Karpas-422 (cell line): Measurements from ENCODE around the gene TAF11L2. TPM values are rescaled to one million over a fixed set of nuclear protein-coding genes. Genes with fewer than 3 reads are reported as not detected.
"Not testable (repeated sequence)": the region's sequence is repeated elsewhere in the genome, so short reads cannot be mapped to it uniquely, and the experiment has no call there.

Source experiments
- DNase-seq: peaks from one replicate; pipeline ENCODE4 v3.0.0-alpha.2; 2015
- H2AFZ ChIP-seq: fragments of 200-600 bp; sonication (generic); 2 replicates; pipeline ENCODE4 v1.6.1; 2014; ENCODE audit warnings: antibody characterized with exemption, low read length, mixed read lengths
- H3K27ac ChIP-seq: fragments of 200-600 bp; sonication (generic); 2 replicates; pipeline ENCODE4 v1.5.1; 2014; ENCODE audit warnings: mild to moderate bottlenecking, low read length, moderate library complexity
- H3K27me3 ChIP-seq: fragments of 200-600 bp; sonication (generic); 2 replicates; pipeline ENCODE4 v1.6.1; 2014; ENCODE audit warnings: low read length, mixed read lengths
- H3K36me3 ChIP-seq: fragments of 200-600 bp; sonication (generic); 2 replicates; pipeline ENCODE4 v1.6.1; 2014; ENCODE audit warnings: low read length, mixed read lengths; ENCODE audit not compliant: insufficient read depth
- H3K4me1 ChIP-seq: fragments of 200-600 bp; sonication (generic); 2 replicates; pipeline ENCODE4 v1.6.1; 2014; ENCODE audit warnings: mild to moderate bottlenecking, low read length, mixed read lengths
- H3K4me2 ChIP-seq: fragments of 200-600 bp; sonication (generic); 2 replicates; pipeline ENCODE4 v1.6.1; 2014; ENCODE audit warnings: low read length, low read depth, mild to moderate bottlenecking; ENCODE audit not compliant: poor library complexity, severe bottlenecking
- H3K4me3 ChIP-seq: fragments of 200-600 bp; sonication (generic); 2 replicates; pipeline ENCODE4 v1.5.1; 2014; ENCODE audit warnings: mild to moderate bottlenecking, antibody characterized with exemption, low read length, mixed read lengths
- H3K79me2 ChIP-seq: fragments of 200-600 bp; sonication (generic); 2 replicates; pipeline ENCODE4 v1.6.1; 2014; ENCODE audit warnings: mild to moderate bottlenecking, low read length, mixed read lengths
- H3K9ac ChIP-seq: fragments of 200-600 bp; sonication (generic); 2 replicates; pipeline ENCODE4 v1.6.0; 2014; ENCODE audit warnings: low read length
- H3K9me2 ChIP-seq: fragments of 200-600 bp; sonication (generic), shearing (Covaris generic); replicated peaks from 2 replicates; pipeline ENCODE4 v1.6.0; 2014; ENCODE audit warnings: mild to moderate bottlenecking, low read length, moderate library complexity; ENCODE audit not compliant: insufficient read depth
- H3K9me3 ChIP-seq: fragments of 300-700, 200-600 bp; sonication (generic); 2 replicates; pipeline ENCODE4 v1.6.1; 2014; ENCODE audit warnings: low read length, mixed read lengths
- H4K20me1 ChIP-seq: fragments of 200-600 bp; sonication (generic); 2 replicates; pipeline ENCODE4 v1.6.1; 2014; ENCODE audit warnings: mild to moderate bottlenecking, antibody characterized with exemption, low read length, low read depth; ENCODE audit not compliant: insufficient read depth
- total RNA-seq: library from RNA; depleted of rRNA; stranded (reverse); fragments of >200 nt; shearing (Covaris generic); gene quantifications from 2 replicates; pipeline ENCODE4 v1.2.3, GENCODE V29; 2014; ENCODE audit warnings: low replicate concordance

TAF11L2 gene
- total RNA-seq, 1 experiment from 2014 or later = not detected

DNA sequence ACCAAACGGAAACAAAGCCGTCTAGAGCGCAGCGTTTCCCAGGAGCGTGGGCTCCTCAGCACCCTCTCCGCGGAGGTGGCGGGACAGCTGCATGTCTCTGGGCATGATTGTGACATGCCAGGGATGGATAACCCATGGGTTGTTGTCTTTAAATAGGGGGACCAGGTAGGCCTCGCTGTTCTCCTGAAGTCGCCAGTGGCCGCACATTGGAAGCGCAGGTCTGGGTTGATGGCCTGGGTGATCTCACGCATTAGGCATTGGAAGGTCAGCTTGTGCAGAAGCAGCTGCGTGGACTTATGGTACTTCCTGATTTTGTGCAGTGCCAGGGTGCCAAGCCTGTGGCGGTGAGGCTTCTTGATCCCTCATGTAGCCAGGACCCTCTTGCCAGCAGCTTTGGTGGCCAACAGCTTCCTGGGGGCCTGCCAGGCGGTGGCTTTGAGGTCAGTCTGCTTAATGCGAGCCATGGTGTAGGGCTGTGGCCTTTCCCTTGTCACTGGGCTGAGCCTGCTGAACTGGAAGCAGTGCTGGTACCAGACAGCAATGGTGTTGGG lies 13.8 kb downstream of the TAF11L2 start:
- peak; percentile 2 for DNase-seq

DNA sequence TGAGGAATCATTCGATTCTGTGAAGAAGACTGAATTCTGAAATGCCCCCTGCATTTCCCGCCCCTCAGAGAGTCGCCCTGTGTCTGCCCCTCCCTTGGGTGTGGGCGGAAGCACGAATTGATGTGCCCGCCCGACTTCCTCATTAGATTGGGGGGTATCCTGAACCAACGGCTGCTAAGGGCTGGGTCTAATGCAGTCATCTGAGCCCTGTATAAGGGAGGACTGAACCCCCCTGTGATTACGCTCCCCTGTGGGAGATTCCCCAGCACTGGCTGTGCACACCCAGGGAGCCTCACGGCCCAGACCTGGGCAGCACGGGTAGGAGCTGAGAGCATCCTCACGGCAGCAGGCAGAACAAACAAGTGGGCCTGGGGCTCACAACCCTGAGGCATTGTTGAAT lies 19.5 kb downstream of the TAF11L2 start:
- H3K4me2 ChIP-seq, H3K79me2 ChIP-seq, DNase-seq, H3K9ac ChIP-seq, H2AFZ ChIP-seq, H3K27me3 ChIP-seq, H4K20me1 ChIP-seq, H3K36me3 ChIP-seq, H3K4me1 ChIP-seq, H3K4me3 ChIP-seq, H3K9me3 ChIP-seq, H3K27ac ChIP-seq, H3K9me2 ChIP-seq: not testable (repeated sequence)

More for the DNA sequence above, 13.8 kb downstream of the TAF11L2 start:
- no peaks in the 10 kb centered on the region for H3K36me3 ChIP-seq
- no peaks in the 10 kb centered on the region for H3K79me2 ChIP-seq
- no peaks in the 10 kb centered on the region for H3K4me1 ChIP-seq
- H3K4me2 ChIP-seq = no peak overlapping the region
- no peak overlapping the region for H3K4me3 ChIP-seq
- no peaks in the 10 kb centered on the region for H3K9me3 ChIP-seq
- no peaks in the 10 kb centered on the region for H3K27me3 ChIP-seq
- no peak overlapping the region for H2AFZ ChIP-seq
- no peak overlapping the region for H3K27ac ChIP-seq
- no peak overlapping the region for H3K9ac ChIP-seq
- H4K20me1 ChIP-seq = no peaks in the 10 kb centered on the region
- no peaks in the 10 kb centered on the region for H3K9me2 ChIP-seq

DNA sequence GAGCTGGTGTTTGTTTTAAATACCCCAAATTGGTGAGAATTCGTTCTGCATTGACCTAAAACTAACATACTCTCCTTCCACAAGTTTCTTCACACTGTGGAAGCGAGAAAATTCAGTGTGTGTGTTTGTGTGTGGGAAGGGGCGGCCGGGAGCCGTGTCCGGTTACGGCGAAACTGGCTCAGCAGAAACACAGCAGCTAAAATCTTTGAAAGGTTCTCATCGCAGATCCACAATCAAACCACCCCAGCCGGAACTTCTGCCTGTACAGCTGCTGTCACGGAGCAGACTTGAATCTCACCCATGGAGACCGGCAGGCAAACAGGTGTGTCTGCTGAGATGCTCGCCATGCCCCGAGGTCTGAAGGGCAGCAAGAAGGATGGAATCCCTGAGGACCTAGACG lies 20.0 kb downstream of the TAF11L2 start, which contains the start of gene TAF11L3:
Gene TAF11L3 (plus strand): TSS at position 301 of the 400 bp plus-strand sequence.
- not testable (repeated sequence) for H4K20me1 ChIP-seq, H3K9me3 ChIP-seq, H3K4me3 ChIP-seq, H3K9ac ChIP-seq, H3K79me2 ChIP-seq, H2AFZ ChIP-seq, H3K4me2 ChIP-seq, DNase-seq, H3K27ac ChIP-seq, H3K36me3 ChIP-seq, H3K27me3 ChIP-seq, H3K4me1 ChIP-seq, H3K9me2 ChIP-seq

DNA sequence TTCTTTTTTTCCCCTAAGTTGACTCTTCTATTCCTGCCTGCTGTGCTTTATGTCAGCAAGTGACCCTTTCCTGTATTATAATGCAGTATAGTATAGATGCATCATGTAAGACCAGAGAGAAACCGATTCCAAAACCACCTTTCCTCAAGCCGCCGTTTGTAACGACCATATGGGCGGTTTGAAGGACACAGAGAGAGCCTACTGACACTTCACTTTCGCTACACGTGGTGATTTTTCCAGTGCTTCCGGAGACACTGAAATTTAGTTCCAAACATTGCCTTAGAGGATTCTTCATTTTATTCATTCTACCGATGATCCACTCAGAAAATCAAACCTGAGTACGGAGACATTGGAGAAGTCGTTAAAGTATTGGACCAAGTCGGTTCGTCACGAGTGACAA lies 21.5 kb downstream of the TAF11L2 start:
- H4K20me1 ChIP-seq, H2AFZ ChIP-seq, H3K36me3 ChIP-seq, H3K9me2 ChIP-seq, H3K27ac ChIP-seq, H3K9ac ChIP-seq, DNase-seq, H3K4me2 ChIP-seq, H3K79me2 ChIP-seq, H3K27me3 ChIP-seq, H3K4me3 ChIP-seq, H3K4me1 ChIP-seq, H3K9me3 ChIP-seq: not testable (repeated sequence)

DNA sequence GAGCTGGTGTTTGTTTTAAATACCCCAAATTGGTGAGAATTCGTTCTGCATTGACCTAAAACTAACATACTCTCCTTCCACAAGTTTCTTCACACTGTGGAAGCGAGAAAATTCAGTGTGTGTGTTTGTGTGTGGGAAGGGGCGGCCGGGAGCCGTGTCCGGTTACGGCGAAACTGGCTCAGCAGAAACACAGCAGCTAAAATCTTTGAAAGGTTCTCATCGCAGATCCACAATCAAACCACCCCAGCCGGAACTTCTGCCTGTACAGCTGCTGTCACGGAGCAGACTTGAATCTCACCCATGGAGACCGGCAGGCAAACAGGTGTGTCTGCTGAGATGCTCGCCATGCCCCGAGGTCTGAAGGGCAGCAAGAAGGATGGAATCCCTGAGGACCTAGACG lies 23.5 kb downstream of the TAF11L2 start, which contains the start of gene TAF11L4:
Gene TAF11L4 (plus strand): TSS at position 301 of the 400 bp plus-strand sequence.
- H3K4me3 ChIP-seq, DNase-seq, H3K9me3 ChIP-seq, H3K27me3 ChIP-seq, H2AFZ ChIP-seq, H3K27ac ChIP-seq, H3K36me3 ChIP-seq, H3K4me2 ChIP-seq, H3K79me2 ChIP-seq, H4K20me1 ChIP-seq, H3K9ac ChIP-seq, H3K9me2 ChIP-seq, H3K4me1 ChIP-seq: not testable (repeated sequence)

DNA sequence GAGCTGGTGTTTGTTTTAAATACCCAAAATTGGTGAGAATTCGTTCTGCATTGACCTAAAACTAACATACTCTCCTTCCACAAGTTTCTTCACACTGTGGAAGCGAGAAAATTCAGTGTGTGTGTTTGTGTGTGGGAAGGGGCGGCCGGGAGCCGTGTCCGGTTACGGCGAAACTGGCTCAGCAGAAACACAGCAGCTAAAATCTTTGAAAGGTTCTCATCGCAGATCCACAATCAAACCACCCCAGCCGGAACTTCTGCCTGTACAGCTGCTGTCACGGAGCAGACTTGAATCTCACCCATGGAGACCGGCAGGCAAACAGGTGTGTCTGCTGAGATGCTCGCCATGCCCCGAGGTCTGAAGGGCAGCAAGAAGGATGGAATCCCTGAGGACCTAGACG lies 26.9 kb downstream of the TAF11L2 start, which contains the start of gene TAF11L5:
Gene TAF11L5 (plus strand): TSS at position 301 of the 400 bp plus-strand sequence.
- DNase-seq, H3K9me3 ChIP-seq, H3K4me1 ChIP-seq, H3K9ac ChIP-seq, H3K27me3 ChIP-seq, H3K4me3 ChIP-seq, H3K36me3 ChIP-seq, H3K27ac ChIP-seq, H3K9me2 ChIP-seq, H3K79me2 ChIP-seq, H4K20me1 ChIP-seq, H2AFZ ChIP-seq, H3K4me2 ChIP-seq: not testable (repeated sequence)

DNA sequence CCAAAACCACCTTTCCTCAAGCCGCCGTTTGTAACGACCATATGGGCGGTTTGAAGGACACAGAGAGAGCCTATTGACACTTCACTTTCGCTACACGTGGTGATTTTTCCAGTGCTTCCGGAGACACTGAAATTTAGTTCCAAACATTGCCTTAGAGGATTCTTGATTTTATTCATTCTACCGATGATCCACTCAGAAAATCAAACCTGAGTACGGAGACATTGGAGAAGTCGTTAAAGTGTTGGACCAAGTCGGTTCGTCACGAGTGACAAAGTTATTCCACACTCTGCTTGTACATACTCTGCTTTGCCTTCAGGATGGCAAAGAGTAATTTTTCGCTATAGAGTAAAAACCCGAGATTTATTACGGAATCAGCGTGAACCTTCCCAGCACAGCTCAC lies 28.5 kb downstream of the TAF11L2 start:
- DNase-seq = peak; percentile 38
- H3K79me2 ChIP-seq, H3K27ac ChIP-seq, H3K4me2 ChIP-seq, H3K9me3 ChIP-seq, H4K20me1 ChIP-seq, H2AFZ ChIP-seq, H3K36me3 ChIP-seq, H3K4me3 ChIP-seq, H3K9me2 ChIP-seq, H3K9ac ChIP-seq, H3K27me3 ChIP-seq, H3K4me1 ChIP-seq: not testable (repeated sequence)

DNA sequence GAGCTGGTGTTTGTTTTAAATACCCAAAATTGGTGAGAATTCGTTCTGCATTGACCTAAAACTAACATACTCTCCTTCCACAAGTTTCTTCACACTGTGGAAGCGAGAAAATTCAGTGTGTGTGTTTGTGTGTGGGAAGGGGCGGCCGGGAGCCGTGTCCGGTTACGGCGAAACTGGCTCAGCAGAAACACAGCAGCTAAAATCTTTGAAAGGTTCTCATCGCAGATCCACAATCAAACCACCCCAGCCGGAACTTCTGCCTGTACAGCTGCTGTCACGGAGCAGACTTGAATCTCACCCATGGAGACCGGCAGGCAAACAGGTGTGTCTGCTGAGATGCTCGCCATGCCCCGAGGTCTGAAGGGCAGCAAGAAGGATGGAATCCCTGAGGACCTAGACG lies 30.3 kb downstream of the TAF11L2 start, which contains the start of gene TAF11L6:
Gene TAF11L6 (plus strand): TSS at position 301 of the 400 bp plus-strand sequence.
- not testable (repeated sequence) for H3K36me3 ChIP-seq, H3K9me2 ChIP-seq, H3K27ac ChIP-seq, H3K4me3 ChIP-seq, H3K9me3 ChIP-seq, H3K79me2 ChIP-seq, H2AFZ ChIP-seq, DNase-seq, H4K20me1 ChIP-seq, H3K27me3 ChIP-seq, H3K4me1 ChIP-seq, H3K4me2 ChIP-seq, H3K9ac ChIP-seq
